HK-2 (cell line): ENCODE results near the gene PKD2L2.
"Not testable (repeated sequence)": the region's sequence is repeated elsewhere in the genome, so short reads cannot be mapped to it uniquely, and the experiment has no call there.

ENCODE experiments used
- DNase-seq: peaks from one replicate; pipeline ENCODE4 v3.0.0-alpha.2; 2018; ENCODE audit not compliant: unreplicated experiment

PKD2L2 gene

DNA sequence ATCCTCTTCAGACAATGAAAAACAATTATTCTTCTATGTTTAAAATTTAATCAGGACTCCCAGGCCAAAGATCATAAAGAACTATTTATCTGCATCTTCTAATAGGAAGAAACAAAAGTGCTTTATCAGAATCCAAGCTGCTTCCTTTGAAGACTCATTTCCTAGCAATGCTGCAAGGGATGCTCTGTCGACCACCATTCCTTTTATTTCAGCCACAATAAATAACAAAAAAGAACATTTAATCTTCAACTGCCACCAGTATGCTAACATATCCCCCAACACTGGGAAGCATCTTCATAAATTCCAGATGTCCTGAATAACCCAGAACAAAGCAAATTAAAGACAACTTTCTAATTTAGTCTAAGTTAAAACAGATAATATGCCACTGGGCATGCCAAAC, 68.7 kb downstream of the PKD2L2 start:
- no peak for DNase-seq

DNA sequence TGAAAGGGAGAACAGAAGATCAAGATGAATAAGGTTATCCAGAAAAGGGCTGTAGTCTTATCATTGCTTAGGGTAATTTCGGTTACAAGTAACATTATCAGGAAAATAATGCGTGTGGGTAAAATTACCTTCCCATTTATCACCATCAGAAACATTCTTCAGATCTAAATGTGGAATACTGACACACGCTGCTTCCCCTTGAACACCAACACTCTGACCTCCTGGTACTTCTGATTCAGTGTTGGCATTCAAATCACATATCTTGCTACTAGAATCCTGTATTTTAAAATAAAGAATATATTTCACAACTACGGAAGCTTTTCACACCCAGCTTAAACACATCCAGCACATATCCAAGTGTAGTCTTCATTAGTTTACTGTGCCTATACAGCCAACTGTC, 70.2 kb downstream of the PKD2L2 start:
- DNase-seq: no peak

DNA sequence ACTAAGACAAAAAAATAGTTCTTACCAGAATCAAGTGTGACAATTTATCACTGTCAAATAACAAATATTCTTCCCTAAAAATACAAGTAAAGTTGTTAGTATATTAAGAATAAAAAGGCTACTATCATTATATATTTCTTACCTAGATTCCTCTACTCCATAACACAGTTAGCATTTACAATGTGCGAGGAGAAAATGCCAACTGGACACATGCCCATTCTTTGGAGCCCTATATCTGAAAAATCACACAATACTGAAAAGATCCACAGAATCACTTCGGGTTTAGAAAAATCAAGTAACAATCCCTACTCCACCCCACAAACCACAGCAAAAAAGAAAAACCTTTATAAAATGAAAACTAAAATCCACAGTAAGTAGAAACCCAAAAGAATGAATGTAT, 70.9 kb downstream of the PKD2L2 start:
- DNase-seq: no peak

DNA sequence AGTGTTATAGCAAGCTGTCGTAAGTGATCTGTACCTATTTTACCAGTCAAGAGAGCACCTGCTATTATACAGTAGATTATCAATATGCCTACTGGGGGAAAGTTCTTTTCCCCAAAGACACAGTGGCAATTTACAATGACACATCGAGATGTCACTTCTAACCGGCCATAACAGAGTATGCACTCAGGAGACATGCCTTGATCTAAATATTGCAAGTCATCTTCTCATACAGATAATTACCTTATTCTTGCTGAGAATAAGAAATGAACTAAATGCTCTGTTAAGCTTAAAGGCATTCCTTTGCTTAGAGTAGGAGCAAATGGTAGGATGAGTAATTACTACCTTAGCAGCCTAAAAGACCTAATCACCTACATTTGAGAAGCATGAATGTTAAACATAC, 71.6 kb downstream of the PKD2L2 start:
- DNase-seq: no peak

DNA sequence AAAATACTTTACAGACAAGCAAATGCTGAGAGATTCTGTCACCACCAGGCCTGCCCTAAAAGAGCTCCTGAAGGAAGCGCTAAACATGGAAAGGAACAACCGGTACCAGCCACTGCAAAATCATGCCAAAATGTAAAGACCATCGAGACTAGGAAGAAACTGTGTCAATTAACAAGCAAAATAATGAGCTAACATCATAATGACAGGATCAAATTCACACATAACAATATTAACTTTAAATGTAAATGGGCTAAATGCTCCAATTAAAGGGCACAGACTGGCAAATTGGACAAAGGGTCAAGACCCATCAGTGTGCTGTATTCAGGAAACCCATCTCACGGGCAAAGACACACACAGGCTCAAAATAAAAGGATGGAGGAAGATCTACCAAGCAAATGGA, 81.1 kb downstream of the PKD2L2 start:
- DNase-seq: not testable (repeated sequence)

DNA sequence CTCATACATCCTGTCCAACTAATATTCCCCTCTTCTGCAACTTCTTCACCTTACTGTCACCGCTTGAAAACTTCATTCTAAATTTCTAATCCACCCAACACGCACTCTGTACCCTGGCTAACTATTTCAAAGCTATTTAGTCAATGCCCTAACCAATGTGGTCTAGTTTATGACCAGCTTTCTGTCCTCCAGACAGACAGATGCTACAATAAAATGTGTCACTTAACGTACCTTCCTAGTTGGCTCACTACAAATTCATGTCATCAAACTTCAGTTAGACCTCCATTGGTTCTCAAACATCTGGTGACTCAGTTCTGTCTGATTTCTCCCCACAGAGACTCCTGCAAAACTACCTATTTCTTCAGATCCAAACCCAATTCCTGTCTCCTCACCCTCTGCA, 86.0 kb downstream of the PKD2L2 start:
- DNase-seq: no peak

DNA sequence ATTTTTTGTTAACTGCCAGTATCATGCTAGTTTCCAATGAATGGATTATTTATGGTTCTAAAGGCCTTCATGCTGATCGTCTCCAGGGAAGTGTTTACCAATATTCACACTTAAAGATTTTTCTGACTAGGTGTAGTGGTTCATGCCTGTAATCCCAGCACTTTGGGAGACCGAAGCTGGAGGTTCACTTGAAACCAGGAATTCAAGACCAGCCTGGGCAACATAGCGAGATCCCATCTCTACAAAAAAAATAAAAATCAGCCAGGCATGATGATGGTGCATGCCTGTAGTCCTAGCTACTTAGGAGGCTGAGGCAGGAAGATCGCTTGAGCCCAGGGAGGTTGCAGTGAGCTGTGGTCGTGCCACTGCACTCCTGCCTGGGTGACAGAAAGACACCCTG, 100.2 kb downstream of the PKD2L2 start:
- DNase-seq: no peak
